ENCODE data around the gene PACS1.
"Not testable (repeated sequence)": the region's sequence is repeated elsewhere in the genome, so short reads cannot be mapped to it uniquely, and the experiment has no call there.

The PACS1 gene

DNA sequence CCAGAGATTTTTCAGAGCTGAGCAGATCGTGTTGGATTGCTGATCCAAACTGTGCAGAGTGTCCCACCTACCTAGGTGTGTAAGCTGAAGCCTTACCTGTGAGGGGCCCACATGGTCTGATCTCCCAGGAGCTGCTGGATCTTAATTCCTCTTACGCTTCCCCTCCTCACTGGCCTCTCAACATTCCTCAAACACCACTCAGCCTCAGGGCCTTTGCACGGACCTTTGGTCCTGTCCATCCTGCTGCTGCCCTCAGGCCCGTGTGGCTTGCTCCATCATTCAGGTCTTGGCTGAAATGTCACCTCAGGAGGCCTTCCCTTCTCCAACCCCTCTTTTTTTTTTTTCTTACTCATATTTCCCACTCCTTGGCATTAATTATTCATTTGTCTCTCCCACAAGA, 177.2 kb downstream of the PACS1 start:
- FAIRE-seq, result no peak
- TF ChIP-seq, protein P1, sequence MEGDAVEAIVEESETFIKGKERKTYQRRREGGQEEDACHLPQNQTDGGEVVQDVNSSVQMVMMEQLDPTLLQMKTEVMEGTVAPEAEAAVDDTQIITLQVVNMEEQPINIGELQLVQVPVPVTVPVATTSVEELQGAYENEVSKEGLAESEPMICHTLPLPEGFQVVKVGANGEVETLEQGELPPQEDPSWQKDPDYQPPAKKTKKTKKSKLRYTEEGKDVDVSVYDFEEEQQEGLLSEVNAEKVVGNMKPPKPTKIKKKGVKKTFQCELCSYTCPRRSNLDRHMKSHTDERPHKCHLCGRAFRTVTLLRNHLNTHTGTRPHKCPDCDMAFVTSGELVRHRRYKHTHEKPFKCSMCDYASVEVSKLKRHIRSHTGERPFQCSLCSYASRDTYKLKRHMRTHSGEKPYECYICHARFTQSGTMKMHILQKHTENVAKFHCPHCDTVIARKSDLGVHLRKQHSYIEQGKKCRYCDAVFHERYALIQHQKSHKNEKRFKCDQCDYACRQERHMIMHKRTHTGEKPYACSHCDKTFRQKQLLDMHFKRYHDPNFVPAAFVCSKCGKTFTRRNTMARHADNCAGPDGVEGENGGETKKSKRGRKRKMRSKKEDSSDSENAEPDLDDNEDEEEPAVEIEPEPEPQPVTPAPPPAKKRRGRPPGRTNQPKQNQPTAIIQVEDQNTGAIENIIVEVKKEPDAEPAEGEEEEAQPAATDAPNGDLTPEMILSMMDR (IDR thresholded peaks at IDR 0.05; ENCODE audit: insufficient read depth, missing control alignments), result no peak
- no peak for DNase-seq (ENCODE audit: insufficient read length, low spot score)

DNA sequence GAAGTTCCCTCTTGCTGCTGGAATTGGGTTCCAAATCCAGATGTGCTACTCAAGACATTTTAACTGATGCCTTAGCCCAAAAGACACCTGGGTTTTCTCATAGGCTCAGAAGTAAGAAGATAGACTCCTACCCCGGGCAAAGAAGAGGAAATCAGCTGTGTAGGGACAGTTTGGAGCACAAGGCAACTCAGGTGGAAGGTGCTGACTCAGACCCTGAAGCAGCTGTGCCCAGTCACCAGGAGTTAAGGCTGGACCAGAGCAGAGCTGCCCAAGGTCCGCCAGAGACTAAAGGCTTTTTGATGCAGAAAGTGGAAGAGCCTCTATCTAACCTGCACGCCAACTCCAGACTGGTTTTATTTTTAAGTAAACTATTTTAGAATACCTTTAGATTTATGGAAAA, 177.7 kb downstream of the PACS1 start:
- TF ChIP-seq, protein P1 (IDR thresholded peaks at IDR 0.05; ENCODE audit: insufficient read depth, missing control alignments), result no peak
- FAIRE-seq (no peak), DNase-seq (ENCODE audit: insufficient read length, low spot score) (no peak)

DNA sequence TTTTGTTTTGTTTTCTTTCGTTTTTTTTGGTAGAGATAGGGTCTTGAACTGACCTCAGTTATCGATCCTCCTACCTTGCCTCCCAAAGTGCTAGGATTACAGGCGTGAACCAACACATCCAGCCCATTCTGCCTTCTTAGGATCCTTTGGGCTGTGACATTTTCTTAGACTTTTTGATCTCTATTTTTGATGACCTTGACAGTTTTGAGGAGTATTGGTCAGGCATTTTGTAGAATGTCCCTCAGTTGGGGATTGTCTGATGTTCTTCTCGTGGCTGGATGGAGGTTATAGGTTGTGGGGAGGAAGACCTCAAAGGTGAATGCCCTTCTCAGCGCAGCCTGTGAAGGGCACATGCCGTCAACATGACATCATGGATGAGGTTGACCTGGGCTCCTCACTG, 178.8 kb downstream of the PACS1 start:
- DNase-seq (ENCODE audit: insufficient read length, low spot score), result no peak
- no peak for FAIRE-seq
- TF ChIP-seq, protein P1 (IDR thresholded peaks at IDR 0.05; ENCODE audit: insufficient read depth, missing control alignments), result no peak

DNA sequence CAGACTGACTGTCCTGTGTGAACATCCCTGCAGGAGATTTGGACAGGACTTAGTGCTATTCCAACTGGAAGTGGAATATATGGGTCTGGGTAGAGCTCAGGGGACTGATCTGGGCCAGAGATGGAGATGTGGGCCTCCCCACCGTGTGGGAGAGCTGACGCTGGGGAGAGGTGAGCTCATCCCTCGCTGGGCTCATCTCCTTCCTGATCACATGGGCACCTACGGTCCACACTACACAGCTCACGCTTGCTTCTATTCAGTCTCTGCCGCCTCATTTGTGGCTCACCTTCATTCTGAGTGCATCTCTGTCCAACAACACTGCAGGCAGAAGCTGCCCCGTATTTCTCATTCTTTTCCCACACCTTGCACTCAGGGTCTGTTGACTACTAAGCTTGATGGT, 181.7 kb downstream of the PACS1 start:
- TF ChIP-seq, protein P1 (IDR thresholded peaks at IDR 0.05; ENCODE audit: insufficient read depth, missing control alignments), result no peak
- FAIRE-seq (no peak), DNase-seq (ENCODE audit: insufficient read length, low spot score) (no peak)

DNA sequence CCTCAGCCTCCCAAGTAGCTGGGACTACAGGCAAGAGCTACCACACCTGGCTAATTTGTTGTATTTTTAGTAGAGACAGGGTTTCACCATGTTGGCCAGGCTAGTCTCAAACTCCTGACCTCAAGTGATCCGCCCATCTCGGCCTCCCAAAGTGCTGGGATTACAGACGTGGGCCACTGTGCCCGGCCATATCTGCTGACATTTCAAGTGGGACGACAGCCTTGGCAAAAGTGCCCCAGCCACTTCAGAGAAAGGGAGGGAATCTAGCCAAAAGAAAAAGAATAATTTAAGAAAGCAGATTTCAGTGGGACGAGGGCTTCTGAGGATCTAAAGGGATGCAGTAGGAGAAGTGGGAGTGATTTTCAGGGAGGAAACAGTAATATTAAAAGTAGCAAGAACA, 183.0 kb downstream of the PACS1 start:
- DNase-seq (ENCODE audit: insufficient read length, low spot score); FAIRE-seq: not testable (repeated sequence)

DNA sequence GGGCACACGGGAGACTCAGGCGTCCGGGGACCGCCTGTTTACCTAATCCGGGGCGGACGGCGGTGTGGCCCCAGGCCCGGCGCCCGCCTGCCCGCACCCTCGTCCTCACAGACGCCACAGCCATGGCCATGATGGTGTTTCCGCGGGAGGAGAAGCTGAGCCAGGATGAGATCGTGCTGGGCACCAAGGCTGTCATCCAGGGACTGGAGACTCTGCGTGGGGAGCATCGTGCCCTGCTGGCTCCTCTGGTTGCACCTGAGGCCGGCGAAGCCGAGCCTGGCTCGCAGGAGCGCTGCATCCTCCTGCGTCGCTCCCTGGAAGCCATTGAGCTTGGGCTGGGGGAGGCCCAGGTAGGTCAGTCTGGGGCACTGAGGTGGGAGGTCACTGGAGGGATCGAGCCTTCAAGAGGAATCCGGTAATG, 188.4 kb downstream of the PACS1 start:
- TF ChIP-seq, protein P1 (IDR thresholded peaks at IDR 0.05; ENCODE audit: insufficient read depth, missing control alignments), result no peak
- no peak for DNase-seq (ENCODE audit: insufficient read length, low spot score)
- FAIRE-seq, result no peak

DNA sequence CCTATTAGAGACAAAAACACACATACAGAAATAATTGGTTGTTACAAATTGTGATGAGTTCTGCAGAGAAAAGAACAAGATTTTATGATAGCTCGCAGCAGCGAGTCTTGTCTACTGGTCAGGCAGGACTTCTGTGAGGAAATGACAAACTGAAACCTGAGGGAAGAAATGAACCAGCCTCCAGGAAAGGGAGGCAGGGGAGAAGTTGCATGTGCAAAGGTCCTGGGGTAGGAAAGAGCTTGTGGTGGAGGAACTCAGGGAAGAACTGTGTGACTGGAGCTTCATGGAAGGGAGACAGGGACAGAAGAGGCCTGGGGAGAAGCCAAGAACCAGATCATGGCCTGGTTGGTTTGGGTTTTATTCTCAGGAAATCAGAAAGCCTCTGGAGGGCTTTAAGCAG, 189.2 kb downstream of the PACS1 start:
- DNase-seq (ENCODE audit: insufficient read length, low spot score), result no peak
- no peak for FAIRE-seq
- TF ChIP-seq, protein P1 (IDR thresholded peaks at IDR 0.05; ENCODE audit: insufficient read depth, missing control alignments), result no peak

DNA sequence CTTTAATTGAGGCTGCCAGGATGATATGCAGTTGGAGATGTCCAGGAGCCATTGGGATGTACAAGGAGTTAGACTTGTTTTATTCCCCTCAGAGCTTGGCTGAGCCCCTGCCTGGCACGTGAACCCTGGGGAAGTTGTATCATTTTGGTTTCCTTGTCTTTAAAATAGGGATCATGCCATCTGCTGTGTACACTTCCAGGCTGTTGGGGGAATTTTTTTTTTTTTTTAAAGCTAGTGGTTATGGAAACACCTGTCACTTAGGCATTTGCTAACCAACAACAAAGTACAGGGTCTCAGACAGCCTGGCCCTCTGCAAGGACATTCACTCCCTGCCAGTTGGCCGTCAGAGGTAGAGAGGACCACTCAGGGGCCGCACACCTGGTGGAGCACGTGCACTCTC, 189.9 kb downstream of the PACS1 start:
- DNase-seq (ENCODE audit: insufficient read length, low spot score) (no peak), FAIRE-seq (no peak)
- TF ChIP-seq, protein P1 (IDR thresholded peaks at IDR 0.05; ENCODE audit: insufficient read depth, missing control alignments), result no peak

Measured in D721Med (cell line).